Ramos (cell line): ENCODE data around the gene LILRA6.

ENCODE experiments used
- in situ Hi-C: fragments of 300-500 bp; cut with MboI; formaldehyde crosslinking; loops from one replicate; pipeline ENCODE4 v1.14.3; 2022; ENCODE audit warnings: low sequenced_read_pairs; ENCODE audit not compliant: unreplicated experiment

LILRA6 gene

GRCh38 chr19:54191011-54191810 is 51.4 kb downstream of the LILRA6 start, which contains the start of gene TSEN34:
Gene TSEN34 (plus strand): TSS chr19:54191308. CDS start chr19:54191365, 57 bp downstream.
- in situ Hi-C loops = loop anchor here (25.0 kb wide), 1 partner anchor 1471 kb away; the partner anchor contains the start of gene U2AF2

- in situ Hi-C loops = loop anchor here (25.0 kb wide), 1 partner anchor 1472 kb away; the partner anchor contains the start of gene U2AF2
Observed at GRCh38 chr19:54190503-54191010, 52.0 kb downstream of the LILRA6 start.

GRCh38 chr19:54189735-54190502 is 52.7 kb downstream of the LILRA6 start:
- in situ Hi-C loops = loop anchor here (25.0 kb wide), 1 partner anchor 1472 kb away; the partner anchor contains the start of gene U2AF2

GRCh38 chr19:54189145-54189734 is 53.4 kb downstream of the LILRA6 start, which contains the start of gene MBOAT7:
Gene MBOAT7 (minus strand): TSS chr19:54189580. CDS start chr19:54188508, 1,072 bp downstream.
- in situ Hi-C loops = loop anchor here (25.0 kb wide), 1 partner anchor 1473 kb away; the partner anchor contains the start of gene U2AF2

GRCh38 chr19:54188215-54188871 is 54.2 kb downstream of the LILRA6 start:
- in situ Hi-C loops = loop anchor here (25.0 kb wide), 1 partner anchor 1474 kb away; the partner anchor contains the start of gene U2AF2

GRCh38 chr19:54186934-54187381 is 55.6 kb downstream of the LILRA6 start:
- in situ Hi-C loops = loop anchor here (25.0 kb wide), 1 partner anchor 1475 kb away; the partner anchor contains the start of gene U2AF2
